ENCODE data around the gene AK9.

- TF ChIP-seq POLR2AphosphoS5 (IDR thresholded peaks at IDR 0.05; ENCODE audit: borderline replicate concordance, low read depth, low read length) = no peak
- no peak for TF ChIP-seq EZH2 (IDR thresholded peaks at IDR 0.05)
- TF ChIP-seq FOXP2 (optimal IDR thresholded peaks at IDR 0.05; ENCODE audit: control extremely low read depth, extremely low read length, insufficient read depth) = no peak
These were observed 21.2 kb downstream of the AK9 start for GRCh38 chr6:109669811-109670210.

All from SK-N-MC (cell line).